Measurements from ENCODE around the gene RAB37. TPM values are rescaled to one million over a fixed set of nuclear protein-coding genes. Genes with fewer than 3 reads are reported as not detected.
A peak's percentile ranks its signal among the peaks of the same experiment; 100 is the strongest.

RAB37 gene
- total RNA-seq, 1 donor from 2014 or later: not detected

DNA sequence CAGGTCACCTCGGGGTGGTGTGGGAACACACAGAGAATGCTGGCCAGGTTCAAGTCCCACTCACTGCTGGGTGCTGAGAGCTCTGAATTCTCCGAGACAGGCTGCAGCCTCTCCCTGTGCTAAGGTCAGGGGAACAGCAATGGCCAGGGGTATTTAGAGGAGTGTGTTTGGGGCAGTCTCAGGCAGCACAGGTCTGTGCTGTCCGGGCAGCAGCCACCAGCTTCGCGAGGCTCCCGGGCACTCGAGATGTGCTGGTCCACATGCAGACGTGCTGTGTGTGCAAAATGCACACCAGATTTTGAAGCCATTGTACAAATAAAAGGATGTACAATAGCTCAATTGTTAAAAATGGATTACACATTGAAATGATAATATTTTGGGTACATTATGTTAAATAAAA lies 18.5 kb downstream of the RAB37 start:
- no peak overlapping the region for H3K4me3 ChIP-seq (ENCODE audit: low read depth, low read length)
- DNase-seq (ENCODE audit: low read depth): no peak
- TF ChIP-seq, protein P1, sequence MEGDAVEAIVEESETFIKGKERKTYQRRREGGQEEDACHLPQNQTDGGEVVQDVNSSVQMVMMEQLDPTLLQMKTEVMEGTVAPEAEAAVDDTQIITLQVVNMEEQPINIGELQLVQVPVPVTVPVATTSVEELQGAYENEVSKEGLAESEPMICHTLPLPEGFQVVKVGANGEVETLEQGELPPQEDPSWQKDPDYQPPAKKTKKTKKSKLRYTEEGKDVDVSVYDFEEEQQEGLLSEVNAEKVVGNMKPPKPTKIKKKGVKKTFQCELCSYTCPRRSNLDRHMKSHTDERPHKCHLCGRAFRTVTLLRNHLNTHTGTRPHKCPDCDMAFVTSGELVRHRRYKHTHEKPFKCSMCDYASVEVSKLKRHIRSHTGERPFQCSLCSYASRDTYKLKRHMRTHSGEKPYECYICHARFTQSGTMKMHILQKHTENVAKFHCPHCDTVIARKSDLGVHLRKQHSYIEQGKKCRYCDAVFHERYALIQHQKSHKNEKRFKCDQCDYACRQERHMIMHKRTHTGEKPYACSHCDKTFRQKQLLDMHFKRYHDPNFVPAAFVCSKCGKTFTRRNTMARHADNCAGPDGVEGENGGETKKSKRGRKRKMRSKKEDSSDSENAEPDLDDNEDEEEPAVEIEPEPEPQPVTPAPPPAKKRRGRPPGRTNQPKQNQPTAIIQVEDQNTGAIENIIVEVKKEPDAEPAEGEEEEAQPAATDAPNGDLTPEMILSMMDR (conservative IDR thresholded peaks at IDR 0.05; ENCODE audit: low read depth, low read length): no peak

DNA sequence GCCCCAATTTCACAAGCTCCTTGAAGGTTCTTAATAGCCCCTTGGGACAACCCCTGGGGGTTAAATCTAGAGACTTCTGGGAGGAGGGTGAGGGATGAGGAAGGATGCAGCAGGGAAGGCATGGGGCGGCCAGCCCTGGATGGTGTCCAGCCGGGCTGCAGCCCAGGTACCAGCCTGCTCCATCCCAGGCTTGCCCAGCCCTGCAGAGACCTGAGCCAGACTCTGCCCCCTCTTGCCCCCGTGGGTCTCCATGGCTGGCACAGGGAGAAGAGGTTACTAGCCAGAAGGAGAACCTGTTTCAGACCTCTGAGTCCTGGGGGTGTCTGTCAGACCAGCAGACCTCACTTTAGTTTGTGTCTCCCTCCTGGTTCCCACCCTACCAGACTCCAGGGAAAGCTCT lies 19.8 kb downstream of the RAB37 start:
- DNase-seq (ENCODE audit: low read depth): no peak
- TF ChIP-seq, protein P1 (conservative IDR thresholded peaks at IDR 0.05; ENCODE audit: low read depth, low read length): no peak
- no peak overlapping the region for H3K4me3 ChIP-seq (ENCODE audit: low read depth, low read length)

GRCh38 chr17:74757502-74757901 lies 20.4 kb downstream of the RAB37 start:
- TF ChIP-seq, protein P1 (conservative IDR thresholded peaks at IDR 0.05; ENCODE audit: low read depth, low read length): no peak
- no peak for DNase-seq (ENCODE audit: low read depth)
- H3K4me3 ChIP-seq (ENCODE audit: low read depth, low read length): peak overlapping the region; percentile 18

GRCh38 chr17:74757931-74758847 lies 21.1 kb downstream of the RAB37 start:
- TF ChIP-seq, protein P1 (conservative IDR thresholded peaks at IDR 0.05; ENCODE audit: low read depth, low read length): no peak
- DNase-seq (ENCODE audit: low read depth): no peak
- peak overlapping the region; percentile 18 for H3K4me3 ChIP-seq (ENCODE audit: low read depth, low read length)

DNA sequence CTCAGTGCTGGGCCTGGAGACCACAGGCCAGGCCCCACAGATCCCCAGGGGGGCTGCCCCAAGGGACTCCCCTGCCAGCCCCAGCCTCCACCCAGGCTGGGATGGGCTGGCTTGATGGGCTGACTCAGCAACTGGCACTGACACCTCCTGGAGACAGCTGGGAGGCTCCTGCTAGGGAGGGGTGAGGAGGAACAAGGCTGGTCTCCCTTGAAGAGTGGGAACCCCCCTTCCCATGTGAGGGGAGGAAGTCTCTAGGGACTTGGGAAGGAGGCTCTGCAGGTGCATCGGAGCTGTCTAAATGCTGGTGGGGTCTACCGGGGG lies 21.8 kb downstream of the RAB37 start:
- TF ChIP-seq, protein P1 (conservative IDR thresholded peaks at IDR 0.05; ENCODE audit: low read depth, low read length): no peak
- no peak for DNase-seq (ENCODE audit: low read depth)
- peak overlapping the region; percentile 18 for H3K4me3 ChIP-seq (ENCODE audit: low read depth, low read length)

DNA sequence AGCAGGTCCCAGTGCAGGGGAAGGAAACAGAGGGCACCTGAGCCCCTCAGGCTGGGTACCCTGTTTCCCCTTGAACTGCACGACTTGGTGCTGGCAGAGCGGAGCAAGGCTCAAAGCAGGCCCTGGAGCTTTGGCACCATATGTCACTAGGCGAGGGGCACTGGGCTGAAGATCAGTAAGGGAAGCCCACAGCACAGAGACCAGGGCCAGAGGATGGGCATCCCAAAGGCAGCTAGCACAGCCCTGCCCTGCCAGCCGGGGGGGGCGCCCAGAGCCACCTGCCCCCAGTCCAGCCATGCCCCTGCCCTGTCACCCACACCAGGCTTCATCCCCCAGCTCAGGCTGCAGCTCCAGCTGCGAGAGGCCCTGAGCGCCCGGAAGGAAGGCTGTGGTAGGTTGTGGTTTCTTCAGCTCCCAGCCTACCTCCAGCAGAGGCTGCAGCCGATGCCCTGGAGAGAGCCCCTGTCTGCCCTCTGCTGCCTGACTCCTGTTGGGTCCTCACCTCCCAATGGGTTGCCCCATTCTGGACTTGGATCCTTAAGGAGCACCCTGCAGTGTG lies 22.3 kb downstream of the RAB37 start:
- no peak for DNase-seq (ENCODE audit: low read depth)
- H3K4me3 ChIP-seq (ENCODE audit: low read depth, low read length): no peak overlapping the region
- TF ChIP-seq, protein P1 (conservative IDR thresholded peaks at IDR 0.05; ENCODE audit: low read depth, low read length): peak; percentile 27
